Measurements from ENCODE around the gene GRIPAP1.

GRIPAP1 gene

DNA sequence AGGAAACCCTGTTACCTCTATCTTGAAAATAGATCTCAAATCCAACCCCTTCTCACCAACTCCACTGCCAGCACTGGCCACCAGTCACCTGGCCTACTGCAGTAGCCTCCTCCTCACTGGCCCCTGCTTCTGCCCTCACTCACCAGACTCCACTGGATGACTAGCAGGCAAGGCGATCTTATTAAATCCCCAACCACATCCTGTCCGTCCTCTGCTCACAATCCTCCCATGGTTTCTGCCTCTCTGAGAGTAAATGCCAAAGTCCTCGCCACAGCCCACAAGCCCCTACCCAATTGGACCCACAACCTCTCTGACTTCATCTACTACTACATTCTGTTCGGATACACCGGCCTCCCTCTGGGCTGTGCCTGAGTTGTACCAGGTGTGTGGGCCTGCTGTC lies 77.8 kb downstream of the GRIPAP1 start:
- TF ChIP-seq, protein P1, sequence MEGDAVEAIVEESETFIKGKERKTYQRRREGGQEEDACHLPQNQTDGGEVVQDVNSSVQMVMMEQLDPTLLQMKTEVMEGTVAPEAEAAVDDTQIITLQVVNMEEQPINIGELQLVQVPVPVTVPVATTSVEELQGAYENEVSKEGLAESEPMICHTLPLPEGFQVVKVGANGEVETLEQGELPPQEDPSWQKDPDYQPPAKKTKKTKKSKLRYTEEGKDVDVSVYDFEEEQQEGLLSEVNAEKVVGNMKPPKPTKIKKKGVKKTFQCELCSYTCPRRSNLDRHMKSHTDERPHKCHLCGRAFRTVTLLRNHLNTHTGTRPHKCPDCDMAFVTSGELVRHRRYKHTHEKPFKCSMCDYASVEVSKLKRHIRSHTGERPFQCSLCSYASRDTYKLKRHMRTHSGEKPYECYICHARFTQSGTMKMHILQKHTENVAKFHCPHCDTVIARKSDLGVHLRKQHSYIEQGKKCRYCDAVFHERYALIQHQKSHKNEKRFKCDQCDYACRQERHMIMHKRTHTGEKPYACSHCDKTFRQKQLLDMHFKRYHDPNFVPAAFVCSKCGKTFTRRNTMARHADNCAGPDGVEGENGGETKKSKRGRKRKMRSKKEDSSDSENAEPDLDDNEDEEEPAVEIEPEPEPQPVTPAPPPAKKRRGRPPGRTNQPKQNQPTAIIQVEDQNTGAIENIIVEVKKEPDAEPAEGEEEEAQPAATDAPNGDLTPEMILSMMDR (conservative IDR thresholded peaks at IDR 0.05; ENCODE audit: low read length) = no peak
- H3K4me3 ChIP-seq (ENCODE audit: low read length) = no peak overlapping the region
- DNase-seq (ENCODE audit: low read depth) = no peak

- TF ChIP-seq, protein P1 (conservative IDR thresholded peaks at IDR 0.05; ENCODE audit: low read length) = no peak
- H3K4me3 ChIP-seq (ENCODE audit: low read length) = no peak overlapping the region
- DNase-seq (ENCODE audit: low read depth) = no peak
Observed at GRCh38 chrX:48923771-48924170, 78.3 kb downstream of the GRIPAP1 start.

All from AG10803 (cell line).